NCI-H1417 (cell line): ENCODE data around the gene LPP.

ENCODE experiments used
- DNase-seq, 3 experiments: peaks; one replicate each; lab custom pipeline; 2025; lab: John Stamatoyannopoulos, UW

LPP gene

DNA sequence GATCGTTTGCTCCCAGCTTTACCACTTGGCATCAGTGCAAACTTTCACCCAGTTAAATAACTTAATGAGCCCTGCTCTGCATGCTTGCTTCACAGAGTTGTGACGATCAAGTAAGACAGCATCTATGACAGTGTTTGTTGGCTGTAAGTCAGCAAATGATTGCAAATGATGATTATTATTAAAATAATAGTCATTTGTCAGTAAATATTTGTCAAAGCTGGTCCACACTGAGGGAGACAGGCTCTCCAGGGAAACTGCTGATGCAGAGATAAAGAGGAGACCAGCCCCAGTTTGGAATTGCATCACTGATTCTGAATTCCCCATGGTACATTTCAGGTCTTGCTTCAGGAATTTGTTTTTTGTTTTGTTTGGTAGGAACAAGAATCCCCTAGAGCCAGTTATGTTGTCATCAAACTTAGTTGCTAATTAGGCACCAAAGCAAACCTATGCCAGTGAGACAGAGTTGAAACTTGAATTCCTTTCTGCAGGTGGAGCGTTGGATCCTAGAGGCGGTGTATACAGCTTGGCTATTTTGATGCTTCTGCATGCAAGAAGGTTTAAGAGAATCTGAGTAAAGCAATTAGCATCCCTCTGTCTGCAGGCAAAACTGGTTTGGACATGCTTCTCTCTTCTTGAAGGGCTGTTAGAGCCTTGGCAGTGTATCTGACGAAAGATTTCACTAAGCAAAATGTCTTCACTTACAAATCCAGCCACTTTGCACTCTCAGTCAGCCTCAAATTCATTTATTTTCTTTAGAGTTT, 679.2 kb downstream of the LPP start:
- DNase-seq: peak in 1 of 3 experiments; percentile 11

DNA sequence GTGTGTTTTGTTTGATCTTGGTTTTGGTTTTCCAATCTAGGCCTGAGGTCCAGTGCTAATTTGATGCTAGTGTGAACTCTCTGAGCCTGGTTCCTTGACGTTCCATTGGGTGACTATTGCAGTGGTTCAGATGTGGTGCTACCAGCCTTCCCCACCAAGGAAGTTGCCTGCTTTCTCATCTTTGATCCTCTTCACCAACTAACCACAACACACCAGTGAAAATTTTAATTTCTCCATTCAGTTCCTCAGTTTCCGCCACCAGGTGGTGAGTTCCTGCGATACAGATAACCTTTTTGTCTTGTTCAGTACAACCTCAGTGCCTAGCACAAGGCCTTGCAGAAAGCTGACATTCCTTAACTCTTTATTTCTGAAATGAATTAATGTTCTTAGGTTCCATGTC, 680.4 kb downstream of the LPP start:
- no peak for DNase-seq

DNA sequence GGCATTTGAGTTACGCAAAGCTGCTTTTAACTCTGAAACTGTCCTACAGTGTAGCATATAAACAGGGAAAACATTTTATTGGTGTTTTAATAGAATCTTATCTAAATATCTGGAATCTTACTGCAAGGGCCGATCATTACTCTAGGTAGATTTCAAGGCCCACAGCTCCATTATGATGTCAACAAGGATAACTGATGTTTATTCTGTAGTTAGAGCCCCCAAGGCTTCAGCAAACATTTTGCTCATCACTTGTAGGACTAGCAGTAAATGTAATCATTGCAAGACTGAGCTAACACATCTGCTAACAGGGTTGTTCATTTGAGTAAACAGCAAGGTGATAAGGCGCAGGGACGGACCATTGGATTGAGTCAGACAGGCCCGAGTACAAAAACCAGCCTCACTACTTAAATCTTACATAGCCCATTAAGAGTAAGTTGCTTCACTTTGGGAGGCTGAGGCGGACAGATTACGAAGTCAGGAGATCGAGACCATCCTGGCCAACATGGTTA, 685.3 kb downstream of the LPP start:
- DNase-seq: peak in 1 of 3 experiments; percentile 60

DNA sequence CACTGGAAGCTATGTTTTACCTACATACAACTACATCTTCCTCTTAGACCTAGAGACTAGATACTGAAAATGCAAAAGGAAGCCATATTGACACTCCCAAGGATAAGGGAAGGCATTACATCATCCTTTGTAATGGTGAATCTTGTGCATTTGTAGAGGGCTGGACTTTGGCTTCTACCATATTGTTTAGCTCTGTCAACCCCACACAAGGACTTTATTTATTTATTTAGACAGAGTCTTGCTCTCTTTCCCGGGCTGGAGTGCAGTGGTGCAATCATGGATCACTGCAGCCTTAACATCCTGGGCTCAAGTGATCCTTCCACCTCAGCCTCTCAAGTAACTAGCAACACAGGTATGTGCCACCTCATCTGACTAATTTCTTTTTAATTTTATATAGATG, 686.3 kb downstream of the LPP start:
- no peak for DNase-seq

DNA sequence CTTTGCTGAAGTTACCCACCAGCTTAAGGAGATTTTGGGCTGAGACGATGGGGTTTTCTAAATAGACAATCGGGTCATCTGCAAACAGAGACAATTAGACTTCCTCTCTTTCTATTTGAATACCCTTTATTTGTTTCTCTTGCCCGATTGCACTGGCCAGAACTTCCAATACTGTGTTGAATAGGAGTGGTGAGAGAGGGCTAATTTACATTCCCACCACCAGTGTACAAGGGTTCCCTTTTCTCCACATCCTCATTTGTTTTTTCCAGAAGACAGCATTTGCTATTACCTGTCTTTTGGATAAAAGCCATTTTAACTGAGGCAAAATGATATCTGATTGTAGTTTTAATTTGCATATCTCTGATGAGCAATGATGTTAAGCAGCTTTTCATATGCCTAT, 687.9 kb downstream of the LPP start:
- no peak for DNase-seq

DNA sequence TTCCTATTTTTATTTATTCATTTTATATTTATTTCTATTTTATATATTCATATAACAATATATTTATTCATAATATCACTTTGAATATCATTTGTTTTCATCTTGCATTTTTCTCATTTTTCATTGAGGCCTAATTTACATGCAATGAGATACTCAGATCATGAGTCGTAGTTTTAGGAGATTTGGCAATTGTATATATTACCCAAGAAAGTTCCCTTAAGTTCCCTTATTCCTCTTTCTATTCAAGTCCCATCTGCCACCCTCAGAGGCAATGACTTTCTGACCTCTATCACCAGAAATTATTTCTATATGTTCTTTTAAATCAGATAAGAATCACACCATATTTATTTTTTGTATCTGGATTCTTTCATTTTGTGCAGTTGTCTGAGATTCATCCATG, 688.7 kb downstream of the LPP start:
- DNase-seq: no peak

DNA sequence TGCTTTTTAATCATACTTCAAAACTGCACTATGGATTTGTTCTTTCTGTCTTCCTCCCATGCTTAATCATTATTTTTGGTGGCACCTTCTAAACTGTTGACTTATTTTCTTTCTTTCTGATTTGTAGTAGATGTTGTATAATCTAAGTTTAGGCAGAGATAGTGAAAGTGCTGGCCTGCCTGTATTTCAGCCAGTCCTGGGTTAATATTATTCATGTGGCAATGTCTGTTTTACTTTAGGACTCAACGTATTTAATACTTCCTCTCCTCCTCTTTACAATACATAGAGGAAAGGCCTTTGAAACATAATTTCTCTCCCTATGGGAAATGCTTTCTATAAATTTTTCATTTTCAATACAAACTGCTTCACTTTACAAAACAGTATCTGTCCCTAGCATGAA, 690.1 kb downstream of the LPP start:
- DNase-seq: no peak

DNA sequence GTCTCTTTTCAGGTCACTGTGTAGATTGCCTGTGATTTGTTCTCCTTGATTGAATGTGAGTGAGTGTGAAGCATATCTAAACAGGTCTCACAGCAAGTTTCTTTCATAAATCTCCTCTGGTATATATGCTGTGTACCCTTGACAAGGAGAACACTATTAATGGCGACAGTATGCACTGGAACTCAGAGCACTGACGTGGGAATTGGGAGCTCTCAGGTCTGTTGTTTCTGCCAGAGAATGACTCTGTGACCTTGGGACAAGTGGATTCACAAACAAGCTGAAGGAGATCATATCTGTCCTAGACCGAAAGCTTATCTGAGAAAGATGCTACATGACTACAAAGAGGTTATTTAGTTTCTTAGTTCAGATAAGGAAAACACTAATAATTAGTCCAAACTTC, 691.6 kb downstream of the LPP start:
- no peak for DNase-seq

DNA sequence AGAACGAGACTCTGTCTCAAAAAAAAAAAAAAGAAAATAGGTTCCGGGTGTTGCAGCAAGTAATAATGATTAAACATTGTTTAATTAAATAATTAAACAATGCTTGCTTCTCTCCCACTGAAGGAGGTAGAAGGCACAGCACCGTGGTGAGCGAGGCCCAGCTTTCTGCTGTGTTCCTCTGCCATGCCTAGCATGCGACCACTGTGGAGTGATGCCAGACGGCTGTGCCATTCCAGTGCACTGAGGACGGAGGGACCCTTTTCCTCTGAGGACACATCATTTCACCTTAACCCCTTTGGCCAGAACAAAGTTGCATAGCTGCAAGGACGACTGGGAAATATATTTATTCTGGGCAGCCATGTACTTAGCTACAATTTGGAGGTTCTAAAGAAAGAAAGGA, 695.0 kb downstream of the LPP start:
- no peak for DNase-seq

DNA sequence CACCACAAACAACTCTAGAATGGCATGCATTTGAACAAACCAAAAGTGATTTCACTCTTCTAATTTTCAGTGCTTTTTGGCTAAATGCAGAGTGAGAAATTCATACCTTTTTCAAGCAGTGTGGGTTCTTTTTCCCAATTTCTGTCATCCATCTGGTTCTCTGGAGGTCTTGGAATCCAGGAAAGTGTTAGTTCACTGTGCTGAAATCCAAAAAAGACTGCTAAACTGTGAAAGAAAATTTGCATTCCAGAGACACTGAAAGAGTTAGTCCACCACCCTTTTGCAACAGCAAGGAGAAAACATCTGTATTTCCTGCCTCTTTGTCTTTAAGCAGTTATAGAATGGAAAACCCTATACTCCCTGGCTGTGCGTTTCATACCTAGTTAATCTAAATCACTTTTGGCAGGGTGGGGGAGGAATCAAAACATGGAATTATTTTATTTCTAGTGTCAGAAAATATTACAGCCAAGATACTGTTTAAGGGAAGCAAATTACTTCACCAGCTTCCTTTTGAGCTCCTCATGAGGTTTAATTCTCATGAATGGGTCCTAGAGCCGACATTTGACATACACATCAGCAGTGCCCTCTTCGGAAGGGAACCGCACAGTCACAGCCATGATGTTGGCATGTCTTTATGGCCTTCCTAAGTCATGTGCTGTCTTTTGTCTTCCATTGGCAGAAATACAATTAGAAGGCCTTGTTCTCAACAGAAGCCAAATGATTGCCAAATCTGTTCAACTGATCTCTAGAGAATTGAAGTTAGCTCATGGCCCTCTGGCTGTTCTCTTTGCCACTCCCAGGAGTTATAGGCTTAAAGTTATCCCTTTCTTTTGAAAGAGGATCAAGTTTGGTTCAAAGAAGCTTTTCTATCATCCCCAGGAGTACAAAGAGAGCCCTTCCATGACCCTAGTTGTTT, 700.2 kb downstream of the LPP start:
- no peak for DNase-seq

DNA sequence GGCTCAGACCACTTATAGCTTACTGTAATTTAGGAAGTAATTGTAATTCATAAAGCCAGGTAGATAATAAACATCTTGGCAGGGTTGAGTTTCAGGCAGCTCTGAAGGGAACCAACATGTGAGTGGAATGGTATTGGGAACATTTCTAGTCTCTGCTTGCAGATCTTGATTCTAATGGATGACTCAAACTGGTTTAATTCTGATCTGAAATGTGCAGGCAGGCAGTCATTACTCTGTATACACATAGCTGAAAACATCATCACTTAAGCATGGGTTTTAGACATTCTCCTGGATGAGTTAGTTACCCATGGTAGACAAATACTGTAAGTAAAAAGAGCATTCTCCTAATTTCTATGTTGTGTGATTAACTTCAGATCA, 700.8 kb downstream of the LPP start:
- DNase-seq: no peak

DNA sequence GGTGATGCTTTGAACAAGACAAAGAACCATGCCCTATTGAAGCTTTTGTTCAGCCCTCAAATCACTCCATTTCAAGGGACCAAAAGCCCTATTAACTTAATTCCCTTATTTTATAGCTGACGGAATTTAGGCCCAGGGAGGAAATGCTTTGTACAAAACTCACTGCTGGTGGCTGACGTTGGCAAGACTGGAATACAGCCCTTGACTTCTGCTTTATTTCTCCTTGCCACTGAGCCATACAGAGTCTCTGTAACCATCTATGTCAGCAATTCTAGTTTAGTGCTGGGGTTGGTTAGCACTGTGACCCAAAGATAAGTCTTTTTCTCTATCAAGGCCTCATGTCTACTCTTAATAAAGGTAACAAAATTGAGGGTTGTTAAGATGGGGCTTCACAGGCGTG, 701.7 kb downstream of the LPP start:
- DNase-seq: no peak

DNA sequence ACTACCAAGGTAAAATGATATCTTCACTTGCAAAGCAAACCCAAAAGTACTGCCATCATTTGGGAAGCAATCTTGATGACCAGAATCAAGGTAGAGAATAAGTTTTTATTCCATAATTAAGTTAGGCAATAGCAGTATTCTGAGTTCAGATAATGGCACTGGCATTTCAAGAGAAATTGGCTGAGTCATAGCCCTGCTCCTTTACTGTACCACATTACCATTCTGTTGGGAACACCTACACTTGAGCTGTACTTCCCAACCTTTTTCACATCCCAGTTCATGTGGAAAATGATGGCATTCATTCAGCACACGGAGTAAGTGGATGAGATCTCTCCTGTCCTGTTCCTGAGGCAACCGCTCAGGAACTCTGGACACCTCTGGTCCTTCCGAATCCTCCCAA, 706.2 kb downstream of the LPP start:
- no peak for DNase-seq

DNA sequence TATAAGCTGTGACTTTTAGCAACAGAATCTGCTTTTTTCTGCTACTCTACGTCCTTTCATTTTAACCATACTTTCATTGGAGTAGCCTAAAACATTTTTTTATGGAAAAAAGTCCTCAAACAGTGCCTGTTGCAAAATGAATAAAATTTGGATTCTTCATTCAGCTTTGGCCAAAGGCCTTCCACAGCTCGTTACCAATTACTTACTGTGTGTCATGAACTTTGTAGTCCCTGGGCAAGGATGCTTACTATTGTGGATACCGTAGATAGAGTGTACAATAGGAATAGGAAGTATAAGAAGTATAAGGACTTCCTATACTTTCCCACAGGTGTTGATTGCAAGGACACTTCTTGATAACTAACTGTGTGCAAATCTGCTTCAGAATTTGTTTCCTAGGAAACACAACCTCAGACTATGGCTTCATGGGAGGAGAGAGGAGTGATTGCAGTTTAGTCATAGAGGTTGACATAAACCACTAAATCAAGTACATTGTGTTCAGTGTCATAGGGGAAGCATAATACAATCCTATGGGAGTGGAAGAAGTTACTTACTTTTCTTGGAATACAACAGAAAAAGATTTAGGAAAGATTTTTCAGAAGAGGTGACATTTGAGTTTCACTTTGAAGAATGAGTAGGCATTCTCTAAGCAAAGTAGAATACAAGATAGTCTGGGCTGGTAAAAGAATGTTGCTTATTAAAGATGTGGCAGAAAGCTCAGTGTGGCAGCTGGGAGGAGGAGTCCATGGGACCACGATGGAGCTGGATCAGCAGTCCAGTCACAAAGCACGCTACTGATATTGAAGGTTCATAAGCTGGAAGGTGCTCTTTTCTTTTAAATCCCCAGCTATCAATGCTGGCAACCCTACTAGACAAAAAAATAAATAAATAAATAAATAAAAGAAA, 708.1 kb downstream of the LPP start:
- no peak for DNase-seq

DNA sequence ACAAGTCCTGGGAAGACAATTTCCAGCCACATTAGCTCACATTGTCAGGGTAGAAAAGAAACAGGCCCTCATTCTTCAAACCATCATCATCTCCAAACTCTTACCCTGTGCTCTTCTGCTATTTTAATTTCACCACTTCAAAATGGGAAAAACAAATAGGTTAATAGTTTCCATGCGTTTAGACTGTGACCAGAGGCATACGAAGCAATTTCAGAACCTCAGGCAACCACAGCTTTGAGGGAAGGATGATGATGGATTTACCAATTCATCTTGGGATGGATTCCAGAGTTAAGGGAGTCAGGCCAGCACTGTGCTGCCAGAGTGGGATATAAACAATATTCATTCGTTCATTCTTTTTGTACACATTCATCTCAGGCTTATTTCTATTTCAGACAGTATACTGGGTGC, 710.0 kb downstream of the LPP start:
- no peak for DNase-seq

DNA sequence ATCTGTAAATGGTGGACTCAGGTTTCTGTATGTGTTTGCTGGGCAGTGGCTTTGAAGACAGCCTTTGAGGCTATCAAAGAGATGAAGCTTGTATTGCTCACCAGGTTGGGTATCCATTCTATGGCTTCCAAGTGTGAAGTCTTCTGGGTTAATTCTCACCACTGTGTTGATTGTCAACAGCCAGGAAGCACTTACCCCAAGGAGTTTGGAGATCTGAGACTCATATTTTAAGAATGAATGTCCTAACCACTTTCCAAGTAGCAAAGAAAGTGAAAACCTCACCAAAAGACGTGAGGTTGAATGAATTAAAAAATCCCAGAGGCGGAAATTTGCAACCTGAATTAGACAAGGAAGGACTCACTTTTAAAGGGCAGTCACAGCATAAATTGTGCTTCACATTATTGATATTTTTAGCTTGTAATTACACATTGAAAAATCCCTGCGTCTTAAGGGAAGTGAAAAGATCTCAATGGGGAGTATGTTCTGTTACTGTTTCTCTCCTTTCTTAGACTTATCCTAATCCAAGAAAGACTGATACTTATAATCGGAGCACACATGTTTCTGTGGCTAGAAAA, 713.8 kb downstream of the LPP start:
- no peak for DNase-seq

DNA sequence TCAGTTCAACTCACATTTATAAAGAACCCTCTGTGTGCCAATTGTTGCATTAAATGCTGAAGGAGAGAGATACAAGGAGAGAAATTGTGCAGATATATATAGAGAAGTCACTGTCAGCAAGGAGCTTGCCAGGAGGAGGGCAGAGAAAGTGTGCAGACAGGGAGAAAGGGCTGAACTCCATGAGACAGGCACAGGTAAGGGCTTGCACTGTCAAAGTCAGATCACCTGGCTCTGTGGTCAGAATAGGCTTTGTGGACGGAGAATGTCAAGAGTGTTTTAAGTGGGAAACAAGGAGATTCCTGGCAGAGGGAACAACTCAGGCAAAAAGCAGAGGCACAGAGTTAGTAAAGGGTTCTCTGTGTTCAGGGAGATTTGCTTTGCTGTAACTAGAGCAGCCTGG, 714.8 kb downstream of the LPP start:
- DNase-seq: peak in 1 of 3 experiments; percentile 63

DNA sequence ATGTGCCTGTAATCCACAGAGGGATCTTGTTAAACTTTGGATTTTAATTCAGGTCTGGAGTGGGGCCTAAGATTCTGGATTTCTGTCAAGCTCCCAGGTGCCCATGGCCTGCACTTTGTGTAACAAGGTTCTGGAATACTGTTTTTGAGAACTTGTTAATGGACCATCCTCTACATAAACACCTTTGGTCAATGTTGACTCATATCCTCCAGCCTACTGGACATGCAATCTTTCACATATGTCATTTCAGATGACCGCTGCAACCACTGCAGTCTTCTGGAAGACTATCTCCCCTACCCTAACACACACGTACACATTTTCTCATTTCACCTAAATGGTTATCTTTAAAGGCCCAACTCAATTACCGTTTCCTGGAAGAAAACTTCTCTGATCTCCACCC, 715.7 kb downstream of the LPP start:
- DNase-seq: no peak

DNA sequence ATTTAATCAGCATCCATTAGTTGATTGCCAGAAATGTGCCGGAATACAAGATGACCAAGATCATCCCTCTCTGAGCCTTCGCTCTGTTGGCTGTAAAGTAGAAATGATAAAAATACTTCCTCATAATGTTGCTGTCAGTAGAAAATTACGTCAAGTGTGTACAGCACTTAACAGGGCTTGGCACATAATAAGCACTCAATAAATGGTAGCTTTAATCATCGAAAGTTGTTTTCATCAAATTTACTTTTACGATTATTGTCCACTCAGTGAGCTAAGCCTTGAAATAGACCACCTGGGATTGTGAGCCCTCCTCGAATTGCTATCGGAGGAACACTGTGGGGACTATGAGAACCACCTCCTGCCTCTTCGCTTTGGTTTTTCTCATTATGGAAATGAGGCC, 716.5 kb downstream of the LPP start:
- DNase-seq: no peak

DNA sequence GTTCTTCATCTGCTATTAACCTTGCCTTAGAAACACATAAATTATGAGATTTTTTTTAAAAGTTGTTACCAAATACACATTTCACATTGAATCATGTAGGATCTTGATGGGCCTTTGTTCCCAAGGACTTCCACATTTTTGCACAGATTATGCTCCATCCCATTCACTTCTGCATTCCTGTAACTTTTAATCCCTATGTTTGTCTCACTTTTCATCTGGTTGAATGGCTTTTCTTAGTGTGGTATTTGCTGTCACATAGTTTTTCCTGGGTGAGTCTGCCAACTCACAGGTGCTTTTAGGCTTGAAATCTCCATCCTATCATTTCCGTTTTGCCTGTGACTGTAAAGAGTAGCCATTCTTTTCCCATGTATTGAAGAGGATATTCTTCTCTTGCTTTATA, 720.6 kb downstream of the LPP start:
- no peak for DNase-seq

DNA sequence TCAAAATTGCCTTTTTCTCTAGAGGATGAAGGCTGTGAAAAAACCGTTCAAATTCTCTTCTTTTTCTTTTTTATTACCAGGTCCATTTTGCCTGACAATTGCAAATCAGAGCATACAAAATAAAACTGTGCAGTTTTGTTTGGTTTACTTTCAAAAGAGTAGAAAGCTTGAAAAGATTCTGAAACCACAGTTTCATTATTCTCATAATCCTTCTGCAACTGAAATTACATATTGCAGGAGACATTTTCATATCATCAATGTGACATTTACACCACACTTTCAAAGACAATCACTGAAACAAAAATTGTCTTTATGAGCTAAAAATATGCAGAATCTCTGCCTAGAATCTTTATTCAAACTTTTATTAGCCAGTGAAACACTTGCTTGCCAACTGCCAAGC, 721.5 kb downstream of the LPP start:
- no peak for DNase-seq

DNA sequence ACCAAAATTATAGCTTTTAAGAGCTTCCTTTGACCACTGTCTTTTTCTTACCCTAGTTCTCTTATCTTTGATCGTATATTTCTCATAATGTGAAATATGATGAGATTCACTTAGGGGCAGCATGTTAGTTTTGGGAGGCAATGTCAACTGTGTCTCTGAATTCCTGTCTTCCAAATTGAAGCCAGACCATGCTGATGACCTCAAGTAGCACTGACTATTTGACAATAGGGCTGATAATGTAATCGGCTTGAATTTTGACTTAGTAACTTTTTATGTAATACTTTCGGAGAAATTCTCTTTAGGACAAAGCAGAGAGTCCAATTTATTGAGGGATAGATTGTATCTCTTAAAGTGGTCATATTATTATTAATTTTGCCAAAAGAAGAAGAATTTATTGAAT, 722.4 kb downstream of the LPP start:
- no peak for DNase-seq
